GOT3 (cell line): ENCODE measurements around the gene DNAJC22.
"Not testable (repeated sequence)": the region's sequence is repeated elsewhere in the genome, so short reads cannot be mapped to it uniquely, and the experiment has no call there.

Source experiments
- DNase-seq: peaks from one replicate; lab custom pipeline; 2025; ENCODE audit warnings: mixed read lengths; lab: John Stamatoyannopoulos, UW

The DNAJC22 gene

DNA sequence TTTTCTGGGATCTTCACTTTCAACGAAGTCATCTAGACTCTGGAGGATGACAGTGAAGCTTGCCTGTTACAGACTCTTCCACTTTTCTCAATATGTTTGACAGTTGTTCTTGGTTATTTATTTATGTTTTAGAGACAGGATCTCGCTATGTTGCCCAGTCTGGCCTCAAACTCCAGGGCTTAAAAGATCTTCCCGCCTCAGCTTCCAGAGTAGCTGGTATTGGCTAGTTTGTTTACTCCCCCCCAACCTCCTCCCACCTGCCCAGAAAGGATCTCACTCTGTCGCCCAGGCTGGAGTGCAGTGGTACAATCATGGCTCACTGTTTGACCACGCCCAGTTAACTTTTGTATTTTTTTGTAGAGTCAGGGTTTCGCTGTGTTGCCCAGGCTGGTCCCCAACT is 23.9 kb downstream of the DNAJC22 start:
- DNase-seq: no peak

GRCh38 chr12:49375406-49375805 is 28.7 kb downstream of the DNAJC22 start:
- no peak for DNase-seq

- DNase-seq: no peak
These were observed 30.7 kb downstream of the DNAJC22 start for GRCh38 chr12:49377386-49377785.

DNA sequence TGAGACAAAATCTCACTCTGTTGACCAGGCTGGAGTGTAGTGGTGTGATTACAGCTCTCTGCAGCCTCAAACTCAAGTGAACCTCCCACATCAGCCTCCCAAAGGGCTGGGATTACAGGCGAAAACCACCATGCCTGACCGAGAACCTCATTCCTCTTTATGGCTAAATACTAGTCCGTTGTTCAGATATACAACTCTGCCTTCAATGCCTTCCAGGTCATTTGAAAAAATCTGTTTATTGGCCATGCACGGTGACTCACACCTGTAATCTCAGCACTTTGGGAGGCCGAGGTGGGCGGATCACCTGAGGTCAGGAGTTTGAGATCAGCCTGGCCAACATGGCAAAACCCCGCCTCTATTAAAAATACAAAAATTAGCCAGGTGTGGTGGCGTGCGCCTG is 33.5 kb downstream of the DNAJC22 start:
- not testable (repeated sequence) for DNase-seq

GRCh38 chr12:49388682-49389386 is 42.1 kb downstream of the DNAJC22 start:
- no peak for DNase-seq

- DNase-seq: no peak
These were observed 42.7 kb downstream of the DNAJC22 start for GRCh38 chr12:49389387-49389703.

- no peak for DNase-seq
These were observed 50.3 kb downstream of the DNAJC22 start for GRCh38 chr12:49397000-49397399.

DNA sequence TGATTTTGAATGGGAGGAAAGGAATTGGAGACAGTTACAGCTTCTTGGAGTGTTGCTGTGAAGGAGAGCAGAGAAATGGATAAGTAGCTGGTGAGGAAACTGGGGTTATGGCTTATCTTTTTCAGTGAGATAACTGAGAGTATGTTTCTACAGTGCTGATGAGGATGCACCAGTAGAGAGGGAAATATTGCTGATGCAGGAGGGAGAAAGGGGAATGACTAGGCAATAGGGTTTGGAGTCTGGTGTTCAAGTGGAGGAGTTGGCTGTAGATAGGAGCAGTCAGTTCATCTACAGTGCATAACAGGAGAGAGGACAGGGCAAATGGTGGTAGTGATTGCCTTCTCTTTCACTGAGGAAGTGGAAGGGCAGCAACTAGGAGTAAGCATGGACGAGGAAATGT is 53.6 kb downstream of the DNAJC22 start:
- DNase-seq: no peak
